ENCODE measurements around the gene NEURL3. TPM values are rescaled to one million over a fixed set of nuclear protein-coding genes. Genes with fewer than 3 reads are reported as not detected.
A peak's percentile ranks its signal among the peaks of the same experiment; 100 is the strongest.

The NEURL3 gene
- total RNA-seq, 1 donor from 2014 or later: 0.13 TPM

DNA sequence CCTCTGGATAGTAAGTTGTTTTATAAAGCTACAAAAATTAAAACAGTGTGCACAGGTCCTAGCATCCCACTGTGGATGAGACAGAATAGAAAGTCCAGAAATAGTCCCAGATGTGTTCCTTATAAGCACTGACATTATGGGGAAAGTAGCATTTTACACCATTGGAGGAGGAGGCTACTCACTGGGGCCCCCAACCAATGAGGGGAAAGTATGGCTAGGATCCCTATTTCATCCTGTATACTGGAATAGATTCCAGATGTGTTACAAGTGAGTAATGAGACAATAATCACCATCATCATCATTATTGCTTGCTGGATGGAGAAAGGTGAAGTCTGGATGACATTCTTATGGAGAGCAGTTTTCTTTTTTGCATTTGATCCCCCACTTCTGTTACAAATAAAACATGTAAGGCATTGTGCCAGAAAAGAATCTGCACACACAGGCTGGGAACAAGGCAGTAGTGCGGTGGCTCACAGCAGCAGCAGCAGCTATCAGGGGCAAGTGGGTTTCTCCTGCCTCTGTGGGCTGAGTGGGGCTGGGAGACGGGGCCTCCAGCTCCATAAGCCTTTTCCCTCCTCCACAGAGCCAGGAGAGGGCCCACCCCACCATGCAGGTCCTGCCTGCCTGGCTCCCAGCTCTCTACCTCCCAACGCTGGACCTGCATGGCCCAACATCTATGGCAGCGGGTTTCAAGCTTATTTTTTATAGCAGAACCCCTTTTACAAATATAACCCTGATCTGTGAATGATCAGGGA, 36.4 kb upstream of the NEURL3 start:
- Mint-ChIP-seq H3K4me1 (peaks cover 6% of the 10 kb centered on the region), H3K9me3 (peaks cover 6% of the 10 kb centered on the region), H3K4me3 (no peak overlapping the region), H3K36me3 (peaks cover 2% of the 10 kb centered on the region), H3K27ac (no peak overlapping the region), H3K27me3 (ENCODE audit: low read depth) (peaks cover 35% of the 10 kb centered on the region)
- TF ChIP-seq, protein P1, sequence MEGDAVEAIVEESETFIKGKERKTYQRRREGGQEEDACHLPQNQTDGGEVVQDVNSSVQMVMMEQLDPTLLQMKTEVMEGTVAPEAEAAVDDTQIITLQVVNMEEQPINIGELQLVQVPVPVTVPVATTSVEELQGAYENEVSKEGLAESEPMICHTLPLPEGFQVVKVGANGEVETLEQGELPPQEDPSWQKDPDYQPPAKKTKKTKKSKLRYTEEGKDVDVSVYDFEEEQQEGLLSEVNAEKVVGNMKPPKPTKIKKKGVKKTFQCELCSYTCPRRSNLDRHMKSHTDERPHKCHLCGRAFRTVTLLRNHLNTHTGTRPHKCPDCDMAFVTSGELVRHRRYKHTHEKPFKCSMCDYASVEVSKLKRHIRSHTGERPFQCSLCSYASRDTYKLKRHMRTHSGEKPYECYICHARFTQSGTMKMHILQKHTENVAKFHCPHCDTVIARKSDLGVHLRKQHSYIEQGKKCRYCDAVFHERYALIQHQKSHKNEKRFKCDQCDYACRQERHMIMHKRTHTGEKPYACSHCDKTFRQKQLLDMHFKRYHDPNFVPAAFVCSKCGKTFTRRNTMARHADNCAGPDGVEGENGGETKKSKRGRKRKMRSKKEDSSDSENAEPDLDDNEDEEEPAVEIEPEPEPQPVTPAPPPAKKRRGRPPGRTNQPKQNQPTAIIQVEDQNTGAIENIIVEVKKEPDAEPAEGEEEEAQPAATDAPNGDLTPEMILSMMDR (IDR thresholded peaks at IDR 0.05; ENCODE audit: unreplicated experiment): no peak
- DNase-seq (ENCODE audit: low spot score in 2 of 2, unreplicated experiment in 2 of 2): no peak

GRCh38 chr2:96540136-96540535, 35.0 kb upstream of the NEURL3 start:
- Mint-ChIP-seq H3K4me3 (no peak overlapping the region), H3K36me3 (peaks cover 2% of the 10 kb centered on the region), H3K27ac (no peak overlapping the region), H3K4me1 (peaks cover 6% of the 10 kb centered on the region), H3K27me3 (ENCODE audit: low read depth) (peaks cover 35% of the 10 kb centered on the region), H3K9me3 (peaks cover 6% of the 10 kb centered on the region)
- no peak for DNase-seq (ENCODE audit: low spot score in 2 of 2, unreplicated experiment in 2 of 2)
- TF ChIP-seq, protein P1 (IDR thresholded peaks at IDR 0.05; ENCODE audit: unreplicated experiment): no peak

DNA sequence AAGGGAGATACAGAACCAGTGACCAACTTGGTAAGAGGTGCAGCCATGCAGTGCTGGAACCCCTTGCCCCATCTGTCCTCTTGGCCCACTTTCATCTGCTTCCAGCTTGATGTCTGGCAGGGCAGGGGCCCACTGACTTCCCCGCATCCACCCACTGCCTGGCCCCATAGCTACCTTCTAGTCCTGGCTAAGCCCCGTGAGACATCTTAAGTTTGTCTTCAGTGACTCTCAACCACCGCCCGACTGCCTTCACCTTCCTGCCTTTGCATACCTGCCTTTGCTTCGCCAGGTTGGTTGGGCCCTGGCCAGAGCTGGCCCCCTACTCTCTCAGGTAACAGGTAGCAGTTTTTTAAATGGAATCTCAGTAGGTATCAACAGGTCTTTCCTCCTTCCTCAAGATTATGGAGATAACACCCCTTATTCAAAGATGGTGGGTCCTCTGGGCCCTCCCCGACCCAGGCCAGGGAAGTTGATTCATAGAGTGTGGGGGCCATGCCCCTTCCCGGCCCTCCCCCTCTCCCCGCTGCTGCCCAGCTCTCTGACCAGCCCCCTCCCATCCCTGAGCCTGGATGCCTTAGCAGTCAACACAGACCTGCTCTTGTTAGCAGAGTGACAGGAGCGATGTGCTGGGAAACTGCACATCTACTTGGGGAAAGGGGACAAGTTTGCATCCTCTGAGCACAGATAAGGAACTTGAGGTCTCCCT, 34.2 kb upstream of the NEURL3 start:
- H3K4me1 Mint-ChIP-seq: peaks cover 6% of the 10 kb centered on the region
- TF ChIP-seq, protein P1 (IDR thresholded peaks at IDR 0.05; ENCODE audit: unreplicated experiment): no peak
- no peak overlapping the region for H3K27ac Mint-ChIP-seq
- H3K9me3 Mint-ChIP-seq: peaks cover under 1% of the 10 kb centered on the region
- H3K4me3 Mint-ChIP-seq: no peak overlapping the region
- DNase-seq (ENCODE audit: low spot score in 2 of 2, unreplicated experiment in 2 of 2): no peak
- H3K27me3 Mint-ChIP-seq (ENCODE audit: low read depth): peaks cover 38% of the 10 kb centered on the region
- no peaks in the 10 kb centered on the region for H3K36me3 Mint-ChIP-seq

DNA sequence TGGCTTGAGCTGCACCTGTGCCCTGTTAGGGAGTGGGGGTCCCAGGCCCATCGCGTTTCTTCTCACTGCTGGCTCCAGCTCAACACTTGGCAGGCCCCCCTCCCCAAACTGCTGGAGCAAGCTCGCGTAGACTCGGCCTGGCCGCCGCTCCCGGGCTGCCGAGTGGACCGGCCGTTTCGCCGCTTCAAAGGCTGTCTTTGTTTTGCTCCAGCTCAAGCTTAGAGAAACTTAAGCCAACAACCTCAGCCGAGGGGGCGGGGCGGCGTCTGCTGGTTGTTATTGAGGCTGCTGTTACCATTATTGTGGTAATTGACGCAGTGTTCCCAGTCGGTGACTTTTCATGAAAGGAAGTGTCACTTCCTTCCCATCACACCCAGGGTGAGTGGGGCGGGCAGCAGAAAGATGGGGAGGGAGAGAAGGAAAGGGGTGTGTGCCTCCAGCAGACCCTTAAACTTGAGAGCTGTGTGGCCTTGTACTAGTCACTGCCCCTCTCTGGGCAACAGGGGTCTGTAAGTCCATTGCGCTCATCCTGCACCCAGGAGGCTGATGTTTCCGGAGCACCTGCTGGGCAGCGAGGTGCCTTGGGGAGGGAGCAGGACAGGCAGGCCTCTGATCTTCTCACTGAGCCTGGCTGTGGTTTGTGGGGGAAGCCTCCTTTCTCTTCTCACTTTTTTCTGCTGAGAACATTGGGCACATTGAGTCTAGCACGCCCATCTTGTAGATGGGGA, 33.5 kb upstream of the NEURL3 start:
- no peaks in the 10 kb centered on the region for H3K36me3 Mint-ChIP-seq
- DNase-seq (ENCODE audit: low spot score in 2 of 2, unreplicated experiment in 2 of 2): no peak
- H3K27ac Mint-ChIP-seq: no peak overlapping the region
- no peaks in the 10 kb centered on the region for H3K9me3 Mint-ChIP-seq
- peaks cover 7% of the 10 kb centered on the region for H3K4me1 Mint-ChIP-seq
- peaks cover 41% of the 10 kb centered on the region for H3K27me3 Mint-ChIP-seq (ENCODE audit: low read depth)
- TF ChIP-seq, protein P1 (IDR thresholded peaks at IDR 0.05; ENCODE audit: unreplicated experiment): no peak
- H3K4me3 Mint-ChIP-seq: peak overlapping the region; percentile 58

- no peaks in the 10 kb centered on the region for H3K9me3 Mint-ChIP-seq
- H3K27ac Mint-ChIP-seq: no peak overlapping the region
- no peaks in the 10 kb centered on the region for H3K36me3 Mint-ChIP-seq
- DNase-seq (ENCODE audit: low spot score in 2 of 2, unreplicated experiment in 2 of 2): no peak
- peaks cover 9% of the 10 kb centered on the region for H3K4me1 Mint-ChIP-seq
- peaks cover 41% of the 10 kb centered on the region for H3K27me3 Mint-ChIP-seq (ENCODE audit: low read depth)
- TF ChIP-seq, protein P1 (IDR thresholded peaks at IDR 0.05; ENCODE audit: unreplicated experiment): no peak
- H3K4me3 Mint-ChIP-seq: peak overlapping the region; percentile 84
These were observed 32.8 kb upstream of the NEURL3 start for GRCh38 chr2:96537734-96538486.

Data from mesothelial cell of epicardium (in vitro differentiated cells).